Stimulated activated CD4-positive, alpha-beta T cell treated with anti-CD3 and anti-CD28 coated beads, Interleukin-2, amount 100 ng/mL, for 48 hours (primary cell): ENCODE results near the gene SVIL.
"Not testable (repeated sequence)": the region's sequence is repeated elsewhere in the genome, so short reads cannot be mapped to it uniquely, and the experiment has no call there.

Source experiments
- DNase-seq, 2 donors: peaks; one replicate each; pipeline ENCODE4 v3.0.0-alpha.2; 2020

The SVIL gene

DNA sequence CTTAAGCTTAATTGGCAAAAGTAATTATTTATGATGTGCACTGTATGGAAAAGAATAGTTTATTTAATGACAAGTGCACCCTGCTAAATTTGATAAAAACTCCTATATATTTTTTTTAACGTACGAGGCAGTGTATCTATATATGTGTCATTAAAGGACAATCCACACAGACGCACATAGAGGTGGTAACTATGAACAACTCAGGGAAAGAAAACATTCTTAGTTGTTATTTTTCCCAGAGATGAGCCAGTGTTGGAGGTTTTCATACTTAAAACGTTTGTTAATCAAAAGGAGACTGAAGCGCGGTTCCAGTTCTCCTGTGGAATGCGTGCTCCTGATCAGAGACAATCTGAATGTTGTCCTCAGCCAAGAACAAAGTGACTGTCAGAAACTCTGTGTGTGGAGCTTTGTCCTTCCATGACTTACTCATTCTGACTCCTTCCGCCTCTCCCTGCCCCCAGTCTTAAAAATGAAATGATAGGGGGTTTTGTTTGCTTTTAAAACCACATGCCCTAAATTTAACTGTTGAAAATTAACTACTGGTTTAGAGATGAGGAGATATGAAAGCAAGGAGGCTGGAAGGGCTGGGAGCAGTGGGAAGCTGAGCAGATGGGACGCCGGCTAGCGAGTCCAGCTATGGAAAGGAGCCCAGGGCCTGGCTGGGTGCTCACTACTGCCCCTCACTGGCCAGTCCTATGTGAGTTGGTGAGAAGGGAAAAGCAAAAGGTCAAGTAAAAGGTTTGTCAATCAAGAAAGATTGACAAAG is 99.6 kb downstream of the SVIL start:
- DNase-seq: no peak

DNA sequence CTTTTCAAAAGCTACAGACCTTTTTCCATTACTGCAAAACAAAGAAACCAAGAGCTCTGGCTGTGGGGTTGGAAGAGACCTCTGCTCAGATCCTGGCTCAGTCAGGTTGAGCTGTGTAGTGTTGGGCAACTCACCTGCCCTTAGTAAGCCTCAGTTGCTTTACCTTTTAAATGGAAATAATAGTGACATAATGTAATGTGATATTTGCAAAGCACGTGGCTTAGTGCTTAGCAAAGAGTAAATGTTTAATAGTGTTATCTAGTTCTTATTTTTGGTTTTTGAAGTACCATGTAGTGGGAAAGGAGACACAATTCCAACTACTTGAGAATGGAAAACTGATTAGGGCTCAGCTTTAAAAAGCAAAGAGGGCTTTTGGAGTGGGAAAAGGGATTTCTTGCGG is 100.2 kb downstream of the SVIL start:
- no peak for DNase-seq

DNA sequence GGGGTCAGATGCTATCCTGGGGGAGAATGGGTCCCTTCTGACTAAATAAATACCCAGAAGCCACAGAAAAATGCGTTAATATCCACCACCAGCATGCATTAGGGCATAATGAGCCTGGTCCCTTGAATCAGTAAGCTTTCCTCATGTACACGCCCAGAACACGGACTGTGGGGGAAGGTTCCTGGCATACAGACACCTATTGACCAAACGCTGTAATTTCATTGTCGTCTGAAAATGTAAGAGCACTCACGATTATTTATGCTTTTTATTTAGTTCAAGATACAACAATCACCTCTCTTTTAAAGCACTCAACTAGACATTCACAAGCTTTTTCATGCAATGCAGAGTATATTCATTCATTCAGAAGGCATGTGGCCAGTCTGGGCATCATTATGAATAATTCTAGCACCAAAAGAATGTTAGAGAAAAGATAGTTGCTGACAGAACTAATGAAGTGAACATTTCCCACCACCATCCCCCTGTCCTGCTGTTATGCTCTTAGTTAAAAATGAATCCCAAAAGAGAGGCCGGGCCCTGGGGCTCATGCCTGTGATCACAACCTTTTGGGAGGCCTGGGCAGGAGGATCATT is 101.0 kb downstream of the SVIL start:
- no peak for DNase-seq

DNA sequence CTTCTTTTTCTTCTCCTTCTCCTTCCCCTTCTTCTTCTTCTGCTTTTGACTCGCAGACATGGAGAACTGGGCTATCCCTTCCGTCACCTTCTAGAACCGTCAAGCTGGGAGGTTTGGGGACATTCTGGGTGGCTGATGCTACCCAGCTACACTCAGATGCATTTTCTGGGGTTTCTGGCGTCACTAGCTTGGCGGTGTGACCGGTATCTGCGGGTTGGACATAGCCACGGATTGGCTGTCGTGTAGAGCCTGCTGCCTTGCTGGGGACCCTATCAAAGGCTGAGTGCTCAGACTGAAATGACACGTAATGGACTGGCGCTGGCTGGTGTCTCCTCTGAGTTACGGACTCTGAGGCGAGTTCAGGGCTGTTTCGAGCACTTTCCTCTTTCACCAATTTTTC is 101.7 kb downstream of the SVIL start:
- DNase-seq: no peak

DNA sequence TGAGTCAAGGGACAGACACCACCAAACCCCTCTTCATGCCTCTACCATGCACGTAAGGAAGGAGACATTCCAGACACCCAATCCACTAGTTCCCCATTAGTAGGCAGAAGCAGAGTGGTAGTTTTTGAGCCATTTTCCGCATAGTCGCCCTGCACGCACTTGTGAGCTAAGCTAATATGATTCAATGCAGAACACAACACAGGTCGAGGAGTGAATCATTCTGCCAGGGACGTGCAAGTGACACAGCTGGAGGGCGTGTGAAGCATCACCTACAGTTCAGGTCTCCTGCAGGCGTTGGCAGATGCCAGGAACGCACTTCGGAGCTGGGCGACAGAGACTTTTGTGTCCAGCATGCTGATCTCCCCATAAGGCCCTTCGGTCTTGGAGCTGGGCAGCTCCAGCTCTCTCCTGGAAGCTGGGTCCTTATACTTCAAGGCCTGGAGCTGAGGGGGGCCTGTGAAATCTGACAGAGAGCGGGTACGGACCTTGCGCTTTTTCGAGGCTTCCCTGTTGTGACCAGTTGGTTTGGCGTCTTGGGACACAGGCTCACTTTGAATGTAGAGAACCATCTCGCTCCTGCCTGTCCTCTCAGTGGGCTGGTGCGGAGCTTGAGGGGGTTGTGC is 102.4 kb downstream of the SVIL start:
- no peak for DNase-seq

DNA sequence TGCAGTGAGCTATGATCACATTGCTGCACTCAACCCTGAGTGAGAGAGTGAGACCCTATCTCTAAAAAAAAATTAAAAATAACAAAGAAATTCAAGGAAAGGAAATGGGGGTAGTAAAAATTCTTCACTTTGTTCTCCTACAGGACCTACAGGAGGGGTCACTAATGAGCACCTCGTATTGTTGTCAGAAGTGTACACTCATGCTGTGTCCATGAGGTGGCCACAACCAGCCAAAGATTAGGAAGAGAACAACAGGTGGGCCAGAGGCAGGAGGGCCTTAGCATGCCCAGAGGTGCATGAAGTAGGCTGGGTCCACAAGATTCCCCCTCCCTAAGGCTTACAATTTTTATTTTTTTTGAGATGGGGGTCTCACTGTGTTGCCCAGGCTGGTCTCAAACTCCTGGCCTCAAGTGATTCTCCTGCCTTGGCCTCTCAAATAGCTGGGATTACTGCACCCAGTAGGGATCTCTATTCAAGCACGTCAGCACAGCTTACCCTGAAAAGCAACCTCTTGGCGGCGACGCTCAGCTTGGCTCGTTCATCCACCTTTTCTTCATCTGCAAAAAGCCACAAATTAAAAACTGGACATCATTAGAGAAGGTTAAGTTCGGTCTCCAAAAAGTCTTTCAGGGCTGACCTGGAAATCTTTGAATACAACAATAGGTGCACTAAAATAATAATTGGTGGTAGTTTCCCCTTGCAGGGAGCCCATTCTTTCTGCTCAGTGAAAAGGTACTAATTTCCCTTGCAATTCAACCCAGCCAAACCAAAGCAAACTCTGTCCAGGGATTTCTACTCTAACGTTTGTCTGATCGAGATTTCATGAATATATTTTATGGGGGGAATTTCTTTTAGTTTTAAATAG is 104.4 kb downstream of the SVIL start:
- no peak for DNase-seq

DNA sequence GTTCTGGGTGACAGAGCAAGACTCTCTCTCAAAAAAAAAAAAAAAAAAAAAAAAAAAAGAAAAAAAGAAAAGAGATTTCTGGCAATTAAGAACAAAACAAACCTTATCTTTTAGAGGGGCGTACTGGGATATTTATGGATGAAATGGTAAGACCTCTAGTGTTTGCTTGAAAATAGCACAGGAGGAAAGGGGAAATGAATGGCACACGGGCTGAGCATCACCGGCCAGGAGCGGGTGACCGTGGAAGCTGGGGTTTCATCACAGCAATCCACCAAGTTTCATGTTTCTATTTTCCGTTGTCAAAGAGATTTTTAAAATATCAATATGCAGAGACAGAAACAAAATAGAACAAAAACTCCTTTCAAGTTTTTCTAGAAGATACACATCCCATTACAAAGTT is 105.6 kb downstream of the SVIL start:
- no peak for DNase-seq

DNA sequence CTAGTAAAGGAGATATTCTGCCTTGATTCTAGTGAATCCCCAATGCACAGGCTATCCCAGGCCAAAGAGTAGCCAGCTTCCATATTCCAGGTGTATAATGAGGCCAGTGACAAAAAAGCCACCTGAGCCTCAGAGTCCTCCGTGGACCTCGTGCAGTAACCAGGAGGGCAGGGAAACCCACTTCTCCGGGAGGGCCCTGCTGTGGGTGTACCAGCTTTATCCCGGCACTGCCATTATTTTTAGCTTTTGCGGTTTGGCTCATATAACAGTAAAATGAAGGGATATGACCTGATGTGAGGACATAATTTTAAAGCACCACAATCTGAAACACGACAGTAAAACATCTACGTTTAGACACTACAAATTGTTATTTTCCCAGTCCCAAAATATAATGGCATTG is 109.0 kb downstream of the SVIL start:
- DNase-seq: no peak

DNA sequence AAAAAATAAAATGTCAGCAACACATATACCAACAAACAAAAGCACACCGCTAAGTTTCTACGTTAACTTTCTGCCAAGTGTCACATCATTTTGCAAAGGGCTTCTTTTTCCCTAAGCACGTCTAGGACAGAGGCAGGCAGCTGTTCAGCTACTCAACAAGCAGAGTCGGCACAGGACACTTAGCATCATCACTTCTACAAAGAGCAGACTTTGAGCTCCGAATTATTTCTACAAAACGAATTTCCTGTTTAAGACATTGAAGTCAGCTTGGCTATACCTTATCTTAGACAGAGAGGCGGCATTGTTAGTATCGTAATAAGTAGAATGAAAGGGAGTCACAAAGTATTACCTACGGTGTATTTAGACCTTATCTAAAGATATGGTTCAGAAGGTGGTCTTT is 110.1 kb downstream of the SVIL start:
- no peak for DNase-seq

DNA sequence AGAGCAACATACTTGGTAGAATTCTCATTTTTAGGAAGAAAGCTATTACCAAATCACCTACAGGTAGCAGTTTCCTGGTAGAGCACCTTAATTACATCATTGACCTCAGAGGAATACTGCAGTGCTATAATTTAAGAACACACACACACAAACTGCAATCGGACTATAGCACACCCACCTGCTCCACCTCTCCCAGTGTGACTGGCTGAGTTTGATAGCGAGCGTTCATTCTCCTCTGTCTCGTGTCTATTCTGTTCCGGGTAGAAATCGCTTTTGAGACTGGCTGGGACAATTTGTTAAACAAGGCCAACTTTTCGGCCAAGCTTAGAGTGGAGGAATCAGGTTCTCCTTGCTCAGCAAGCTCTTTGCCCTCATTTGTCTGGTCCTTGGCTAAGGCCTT is 110.5 kb downstream of the SVIL start:
- no peak for DNase-seq

DNA sequence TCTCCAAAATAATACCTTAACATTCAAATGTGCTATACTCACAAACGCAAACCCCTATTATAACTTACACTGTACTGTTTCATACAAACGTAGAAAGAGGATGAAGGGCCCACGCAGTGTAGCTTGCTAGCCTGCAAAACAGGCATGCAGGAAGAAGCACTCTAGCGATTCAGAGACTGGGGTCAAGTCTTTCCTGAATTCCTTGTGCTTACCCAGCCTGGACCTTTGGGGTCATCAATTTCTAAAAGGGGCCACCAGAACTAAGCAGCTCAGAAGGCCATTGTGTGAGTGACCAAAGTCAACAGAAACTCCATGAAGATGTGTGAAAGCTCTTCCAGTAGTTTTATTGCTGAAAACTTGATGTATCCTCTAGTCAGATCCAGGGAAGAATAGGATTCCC is 111.9 kb downstream of the SVIL start:
- no peak for DNase-seq

DNA sequence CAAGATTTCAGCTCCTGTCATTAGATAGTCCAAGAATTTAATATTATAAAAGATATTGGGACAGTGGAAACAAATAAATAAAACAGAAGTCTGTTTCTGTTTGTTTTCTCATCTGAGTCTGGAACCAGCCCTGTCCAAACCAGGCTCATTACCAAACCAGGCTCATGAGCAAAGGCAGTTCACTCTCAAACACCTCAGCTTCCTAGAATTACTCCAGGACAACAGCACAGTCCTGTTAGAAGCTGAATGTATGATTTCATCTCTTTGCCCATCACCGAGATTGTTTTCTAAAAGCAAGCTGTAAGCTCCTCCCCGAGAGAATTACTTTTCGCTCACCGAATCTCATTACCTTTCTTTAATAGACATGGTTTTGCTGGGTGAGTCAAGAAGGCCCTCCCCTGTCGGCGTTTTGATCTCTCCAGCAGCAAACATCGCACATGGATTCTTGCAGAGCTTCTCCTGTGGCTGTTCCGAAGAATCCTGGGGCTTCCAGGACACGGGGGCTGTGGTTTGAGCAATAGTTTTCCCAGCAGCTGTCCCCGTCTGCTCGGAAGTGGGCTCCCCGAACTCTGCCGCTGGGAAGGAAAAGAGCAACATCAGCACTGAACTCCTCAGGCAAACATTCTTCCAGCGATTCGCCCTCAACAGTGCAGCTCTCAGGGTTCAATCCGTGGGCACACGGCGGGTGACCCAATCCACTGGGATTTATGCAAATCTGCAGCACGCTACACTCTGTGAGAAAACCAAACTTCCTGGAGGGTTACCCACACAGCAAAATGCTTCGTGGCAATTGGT is 112.5 kb downstream of the SVIL start:
- DNase-seq: no peak

DNA sequence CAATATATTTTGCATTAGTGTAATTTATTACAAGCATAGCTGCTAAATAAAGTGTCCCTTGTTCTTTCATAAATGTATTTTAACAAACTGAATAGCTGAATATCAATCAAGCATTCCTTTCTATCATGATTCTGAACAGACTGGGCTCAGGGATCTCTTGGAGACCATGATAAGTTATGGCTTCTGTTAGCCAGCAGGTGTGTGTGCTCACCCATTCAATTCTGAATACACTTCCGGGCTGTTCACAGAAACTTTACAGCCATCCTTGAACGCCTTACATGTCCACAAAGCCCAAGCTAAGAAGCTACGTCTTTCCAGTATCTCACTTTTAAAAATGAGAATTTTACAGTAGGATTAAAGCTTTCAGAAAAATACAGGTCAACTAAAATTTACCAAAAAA is 115.1 kb downstream of the SVIL start:
- no peak for DNase-seq

DNA sequence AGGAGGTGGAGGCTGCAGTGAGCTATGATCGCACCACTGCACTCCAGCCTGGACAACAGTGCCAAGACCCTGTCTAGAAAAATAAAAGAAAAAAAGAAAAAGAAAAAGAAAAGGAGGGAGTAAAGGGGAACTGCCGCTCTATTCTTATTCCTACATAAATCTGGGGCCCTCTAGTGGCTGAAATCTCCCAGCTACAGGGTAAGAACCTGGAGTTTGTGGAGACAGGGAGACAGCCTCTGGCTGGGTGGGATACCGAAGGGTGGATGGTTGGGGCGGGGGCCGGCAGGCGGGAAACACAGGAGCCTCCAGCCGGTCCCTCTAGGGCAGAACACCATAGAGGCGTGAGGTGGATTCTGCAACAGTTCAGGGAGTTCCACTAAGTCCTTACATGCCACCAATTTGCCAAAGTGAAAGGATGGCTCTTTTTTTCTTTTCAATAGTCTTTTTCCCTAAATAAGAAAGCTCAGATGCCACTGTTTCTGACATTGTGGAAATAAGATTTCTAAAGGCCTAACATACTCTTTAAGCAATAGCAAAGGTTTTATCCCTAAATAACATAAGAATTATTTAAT is 117.3 kb downstream of the SVIL start:
- peak in 1 of 2 donors; percentile 7 for DNase-seq

DNA sequence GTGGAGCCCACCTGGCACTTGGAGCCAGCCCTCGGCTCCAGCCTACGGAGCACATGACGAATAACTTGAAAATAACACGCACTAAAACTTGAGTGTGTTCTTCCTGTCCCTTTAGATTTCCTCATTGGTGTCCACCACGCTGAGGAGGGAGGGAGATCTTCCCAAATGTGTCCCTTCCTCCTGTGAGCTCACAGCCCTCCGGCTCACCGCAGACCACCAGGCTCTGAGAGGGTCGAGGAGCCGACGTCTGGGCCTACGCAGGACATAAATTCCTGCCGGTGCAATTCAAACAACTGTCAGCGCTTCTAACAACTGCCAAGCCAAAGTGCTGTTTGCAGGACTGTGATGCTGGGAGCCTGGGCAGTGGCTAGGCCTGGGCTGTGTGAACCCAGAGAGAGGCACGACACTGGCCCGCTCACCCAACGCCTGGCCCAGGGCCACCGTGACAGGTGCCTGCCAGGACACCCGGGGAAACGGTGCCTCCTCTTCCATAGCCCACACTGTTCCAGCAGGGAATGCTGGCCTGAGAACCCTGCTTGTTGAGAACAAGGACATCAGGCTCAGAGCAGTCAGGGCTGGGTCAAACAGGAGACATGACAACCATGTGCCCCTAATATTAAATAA is 118.3 kb downstream of the SVIL start:
- DNase-seq: not testable (repeated sequence)

DNA sequence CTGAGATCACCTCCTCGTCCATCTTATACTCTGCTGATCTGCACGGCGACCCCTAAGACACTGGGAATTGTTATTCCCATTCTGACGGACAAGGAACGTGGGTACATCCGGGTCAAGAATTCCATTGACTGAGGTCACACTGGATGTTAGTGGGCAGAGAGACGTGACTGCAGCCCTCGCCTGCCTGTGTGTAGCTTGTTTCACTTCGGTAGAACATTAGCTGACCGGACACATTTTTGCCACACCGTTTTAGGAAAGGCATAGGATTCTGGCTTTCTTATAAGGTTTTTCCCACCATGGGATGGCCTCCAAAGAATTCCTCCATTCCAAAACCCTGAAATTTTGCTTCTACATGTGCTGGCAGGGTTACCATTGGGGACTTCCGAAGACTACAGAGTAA is 118.9 kb downstream of the SVIL start:
- not testable (repeated sequence) for DNase-seq

DNA sequence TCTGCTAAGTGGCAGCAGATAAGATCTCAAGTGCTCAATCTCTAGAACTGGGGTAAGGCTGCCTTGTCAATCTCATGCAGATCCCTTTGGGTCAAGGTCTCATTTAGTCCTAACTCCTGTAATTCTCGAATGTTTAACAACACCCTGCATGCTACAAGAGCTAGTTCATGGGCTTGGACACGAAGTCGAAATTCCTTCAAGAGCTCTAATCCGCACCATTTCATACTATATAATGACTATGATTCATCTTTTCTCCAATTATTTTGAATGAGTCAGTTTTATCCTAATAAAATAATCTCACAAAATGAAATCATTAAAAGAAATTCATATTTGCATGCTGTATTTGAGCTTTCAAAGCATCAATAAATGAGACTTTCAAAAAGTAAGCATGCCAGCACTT is 119.7 kb downstream of the SVIL start:
- not testable (repeated sequence) for DNase-seq

DNA sequence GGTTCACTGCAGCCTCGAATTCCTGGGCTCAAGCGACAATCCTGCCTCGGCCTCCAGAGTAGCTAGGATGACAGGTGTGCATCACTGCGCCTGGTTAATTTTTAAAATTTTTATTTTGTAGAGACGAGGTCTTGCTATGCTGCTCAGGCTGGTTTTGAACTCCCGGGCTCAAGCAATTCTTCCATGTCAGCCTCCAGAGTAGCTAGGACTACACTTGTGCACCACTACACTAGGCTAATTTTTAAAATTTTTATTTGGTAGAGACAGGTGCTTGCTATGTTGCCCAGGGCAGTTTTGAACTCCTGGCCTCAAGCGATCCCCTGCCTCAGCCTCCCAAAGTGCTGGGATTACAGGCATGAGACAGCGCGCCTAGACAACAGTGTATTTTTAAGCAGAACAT is 120.5 kb downstream of the SVIL start:
- DNase-seq: no peak

DNA sequence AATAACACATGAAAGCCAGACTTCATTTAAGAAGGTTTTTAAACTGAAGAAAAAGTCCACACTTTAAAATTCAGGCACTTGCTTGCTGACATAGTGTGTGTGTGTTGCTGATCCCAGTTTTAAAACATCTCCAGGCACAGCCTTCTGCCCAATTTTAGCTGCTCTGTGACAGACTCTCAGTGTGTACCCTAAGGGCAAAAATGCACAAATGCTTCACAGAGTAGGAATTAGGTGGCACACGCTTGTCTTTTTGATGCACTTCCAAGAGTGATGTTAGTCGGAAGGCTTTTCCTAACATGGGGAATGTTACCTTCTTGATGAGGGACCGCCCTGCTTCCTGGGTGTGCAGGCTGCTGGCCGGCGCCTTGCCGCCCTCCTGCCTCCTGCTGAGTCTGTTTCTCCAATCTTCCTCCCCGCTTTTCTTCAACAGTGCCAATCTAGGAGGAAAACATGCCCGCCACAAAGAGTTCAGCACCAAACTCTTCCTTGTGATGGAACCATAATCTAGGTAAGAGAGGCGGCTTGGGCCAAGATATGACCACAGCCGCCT is 122.3 kb downstream of the SVIL start:
- DNase-seq: no peak

DNA sequence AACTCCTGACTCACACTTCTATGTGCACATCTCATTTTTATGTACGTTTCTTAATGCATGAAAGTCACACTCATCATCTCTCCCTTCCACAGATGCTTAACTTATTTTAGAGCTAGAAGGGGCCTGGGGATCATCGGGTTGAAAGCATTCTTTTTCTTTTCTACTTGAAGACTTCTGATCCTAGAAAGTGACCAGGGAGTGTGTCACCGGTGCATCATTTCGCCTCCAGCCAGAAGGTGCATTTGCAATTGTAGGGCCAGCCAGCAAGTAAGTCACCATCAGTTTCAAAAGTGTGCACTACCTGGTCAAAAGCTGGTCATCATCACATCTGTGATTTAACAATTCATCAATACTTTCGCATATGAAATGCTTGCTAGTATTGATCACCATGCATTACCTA is 123.0 kb downstream of the SVIL start:
- DNase-seq: not testable (repeated sequence)

DNA sequence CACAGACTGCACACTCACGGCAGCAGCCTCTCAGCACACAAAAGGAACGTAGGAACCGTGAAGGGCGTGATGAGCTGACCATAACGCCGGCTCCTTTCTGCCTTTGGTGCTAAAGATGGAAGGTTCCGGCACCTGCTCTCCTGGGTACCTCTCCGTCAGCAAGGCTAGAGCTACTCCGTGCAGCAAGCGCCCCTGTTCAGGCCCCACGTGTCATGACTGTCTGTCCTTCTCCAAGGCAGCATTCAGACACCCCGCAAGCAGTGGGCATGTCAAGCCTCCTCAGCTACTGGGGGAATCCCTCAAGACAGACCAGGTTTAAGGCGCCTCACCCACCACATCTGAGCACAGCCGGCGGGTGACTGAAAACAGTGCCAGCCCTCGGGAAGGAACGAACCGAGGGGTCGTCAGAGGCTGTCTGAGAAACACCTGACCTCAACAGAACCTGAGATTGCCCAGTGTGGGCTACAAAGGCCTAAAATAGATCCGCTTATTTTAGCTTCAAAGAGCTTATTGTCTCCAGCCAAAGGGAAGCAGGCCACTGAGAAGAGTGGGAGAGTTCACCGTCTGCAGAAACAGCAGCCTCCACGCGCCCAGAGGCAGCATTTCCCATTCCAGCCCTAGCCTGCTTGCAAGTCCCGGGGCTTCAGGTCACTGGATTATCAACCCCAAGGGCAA is 124.2 kb downstream of the SVIL start:
- not testable (repeated sequence) for DNase-seq
